ENCODE data around the gene PROM2.
"Not testable (repeated sequence)": the region's sequence is repeated elsewhere in the genome, so short reads cannot be mapped to it uniquely, and the experiment has no call there.

Gene PROM2

GRCh38 chr2:95269036-95269680 is 5.1 kb upstream of the PROM2 start:
- DNase-seq = no peak

GRCh38 chr2:95269745-95270144 is 4.5 kb upstream of the PROM2 start:
- DNase-seq = not testable (repeated sequence)

GRCh38 chr2:95270541-95271081 is 3.6 kb upstream of the PROM2 start:
- no peak for DNase-seq

GRCh38 chr2:95271381-95271971 is 2.8 kb upstream of the PROM2 start:
- no peak for DNase-seq

- no peak for DNase-seq
Measured at GRCh38 chr2:95272299-95272751, 1.9 kb upstream of the PROM2 start.

GRCh38 chr2:95272781-95273180 is 1.5 kb upstream of the PROM2 start:
- no peak for DNase-seq

GRCh38 chr2:95273566-95274290 is 521 bp upstream of the PROM2 start:
- no peak for DNase-seq

- DNase-seq = no peak
Measured at GRCh38 chr2:95275151-95275515, 884 bp downstream of the PROM2 start.

- no peak for DNase-seq
Measured at GRCh38 chr2:95275601-95276243, 1.5 kb downstream of the PROM2 start.

- no peak for DNase-seq
Measured at GRCh38 chr2:95276244-95276887, 2.1 kb downstream of the PROM2 start.

GRCh38 chr2:95276888-95277245 is 2.6 kb downstream of the PROM2 start:
- no peak for DNase-seq

GRCh38 chr2:95277246-95277906 is 3.1 kb downstream of the PROM2 start:
- no peak for DNase-seq

- DNase-seq = no peak
Measured at GRCh38 chr2:95278051-95278471, 3.8 kb downstream of the PROM2 start.

GRCh38 chr2:95278637-95279225 is 4.5 kb downstream of the PROM2 start:
- no peak for DNase-seq

- no peak for DNase-seq
Measured at GRCh38 chr2:95279435-95280035, 5.3 kb downstream of the PROM2 start.

- DNase-seq = no peak
Measured at GRCh38 chr2:95281071-95281470, 6.8 kb downstream of the PROM2 start.

- DNase-seq = no peak
Measured at GRCh38 chr2:95281786-95282185, 7.5 kb downstream of the PROM2 start.

GRCh38 chr2:95282458-95282857 is 8.2 kb downstream of the PROM2 start:
- DNase-seq = no peak

- no peak for DNase-seq
Measured at GRCh38 chr2:95283562-95283961, 9.3 kb downstream of the PROM2 start.

- DNase-seq = no peak
Measured at GRCh38 chr2:95284886-95285541, 10.8 kb downstream of the PROM2 start.

GRCh38 chr2:95285542-95285932 is 11.3 kb downstream of the PROM2 start:
- DNase-seq = no peak
